T-helper 1 cell (primary cell): ENCODE results near the gene CCL1.

Source experiments
- DNase-seq, 5 donors: peaks; one replicate each; pipeline ENCODE4 v3.0.0-alpha.2; 2012 to 2020
- total RNA-seq, 4 donors: gene quantifications; one replicate each; lab custom pipeline; 2026; lab: John Stamatoyannopoulos, UW

CCL1 gene, protein sequence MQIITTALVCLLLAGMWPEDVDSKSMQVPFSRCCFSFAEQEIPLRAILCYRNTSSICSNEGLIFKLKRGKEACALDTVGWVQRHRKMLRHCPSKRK
- total RNA-seq = 0 reads per million in 4 donors

DNA sequence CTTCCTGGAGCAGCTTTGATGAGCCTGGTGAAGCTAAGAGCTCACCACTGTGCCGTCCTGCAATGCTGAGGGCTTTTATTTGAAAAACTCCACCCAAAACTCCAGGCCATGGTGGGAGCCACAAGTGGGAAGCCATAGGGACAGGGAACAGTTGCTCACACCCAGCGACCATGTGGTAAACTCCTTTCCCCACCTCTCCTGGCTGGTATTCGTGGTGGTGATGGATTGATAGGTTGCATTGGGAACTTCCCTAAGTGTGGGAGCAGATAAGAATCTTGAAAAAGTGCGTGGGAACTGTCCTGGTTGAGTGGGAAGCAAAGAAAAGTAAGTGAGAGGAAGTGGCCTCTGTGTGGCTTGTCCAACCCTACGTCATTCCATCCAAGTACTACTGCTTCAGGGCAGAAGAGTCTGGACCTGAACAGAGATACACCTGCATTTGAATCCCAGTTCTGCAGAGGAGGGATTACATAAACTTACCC lies at the start of gene CCL1:
Gene CCL1 (minus strand): TSS at position 51 of the 479 bp plus-strand sequence. CDS start 72 bp downstream, outside the sequence.
- no peak for DNase-seq

DNA sequence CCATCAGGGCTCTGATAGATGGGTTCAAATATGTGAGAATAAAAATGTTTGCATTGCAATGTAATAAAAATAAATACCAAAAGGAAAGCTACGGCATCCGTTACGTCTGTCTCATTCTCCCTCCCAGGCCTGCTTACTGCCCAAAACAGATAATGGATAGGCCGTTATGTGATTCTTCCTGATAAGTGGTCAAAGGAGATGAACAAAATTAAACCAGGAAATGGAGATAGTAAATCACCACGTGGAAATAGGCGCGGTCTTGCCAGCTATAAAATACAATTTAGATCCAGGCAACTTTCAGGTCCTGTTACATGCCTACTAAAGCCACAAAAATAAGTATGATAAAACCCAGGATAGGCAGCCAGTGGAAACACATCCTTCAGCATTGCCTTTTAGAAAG lies 49.5 kb upstream of the CCL1 start:
- DNase-seq = no peak

DNA sequence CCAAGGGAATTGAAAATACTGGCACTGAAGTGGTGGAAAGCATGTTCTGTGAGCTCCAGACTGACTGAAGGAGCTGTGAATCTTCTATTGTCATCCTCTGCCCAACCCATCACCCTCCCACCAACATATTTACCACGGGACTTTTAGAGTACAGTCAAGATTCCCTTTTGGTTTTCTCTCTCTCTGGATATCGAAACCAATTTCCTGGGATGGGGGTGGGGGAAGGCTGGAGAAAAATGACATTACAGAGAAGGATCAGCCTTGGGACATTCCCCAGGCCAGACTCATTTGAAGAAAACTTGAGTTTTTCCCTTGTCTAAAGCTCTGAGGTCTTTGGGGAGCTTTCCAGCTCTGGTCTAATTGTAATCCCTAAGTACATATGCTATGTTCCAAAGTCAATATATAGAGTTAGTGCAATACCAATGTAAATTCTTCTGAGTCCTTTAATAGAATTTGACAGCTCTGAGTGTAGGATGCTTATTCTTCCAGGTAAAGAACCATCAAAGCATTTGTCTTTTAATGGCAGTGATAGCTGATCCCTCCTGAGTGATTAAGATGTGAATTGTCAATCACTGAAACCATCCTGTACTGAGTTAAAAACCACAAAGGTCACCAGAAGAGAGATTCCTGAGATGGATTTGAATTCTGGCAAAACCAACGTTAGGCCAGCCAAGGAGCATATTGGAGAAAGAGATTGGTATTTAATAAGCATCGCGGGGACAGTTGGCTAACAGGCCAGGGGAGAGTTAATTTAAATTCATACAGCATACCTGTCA lies 48.8 kb upstream of the CCL1 start:
- no peak for DNase-seq

DNA sequence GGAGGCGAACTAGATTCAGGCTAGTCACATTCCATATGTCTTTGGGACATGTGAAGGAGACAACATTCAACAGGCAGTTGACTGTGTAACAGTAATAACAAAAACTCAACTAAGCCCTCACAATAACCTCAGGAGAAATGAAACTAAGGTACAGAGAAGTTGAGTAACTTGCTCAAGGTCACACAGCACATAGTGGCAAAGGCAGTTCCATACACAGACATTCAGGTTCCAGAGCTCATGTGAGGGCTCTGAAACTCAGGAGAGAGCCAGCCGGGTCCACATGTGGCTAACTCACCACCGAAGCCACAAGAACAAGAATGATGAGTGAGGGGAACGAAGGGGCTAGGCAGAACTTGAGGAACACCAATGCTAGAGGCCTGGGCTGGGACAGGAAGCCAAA lies 46.3 kb upstream of the CCL1 start:
- no peak for DNase-seq

DNA sequence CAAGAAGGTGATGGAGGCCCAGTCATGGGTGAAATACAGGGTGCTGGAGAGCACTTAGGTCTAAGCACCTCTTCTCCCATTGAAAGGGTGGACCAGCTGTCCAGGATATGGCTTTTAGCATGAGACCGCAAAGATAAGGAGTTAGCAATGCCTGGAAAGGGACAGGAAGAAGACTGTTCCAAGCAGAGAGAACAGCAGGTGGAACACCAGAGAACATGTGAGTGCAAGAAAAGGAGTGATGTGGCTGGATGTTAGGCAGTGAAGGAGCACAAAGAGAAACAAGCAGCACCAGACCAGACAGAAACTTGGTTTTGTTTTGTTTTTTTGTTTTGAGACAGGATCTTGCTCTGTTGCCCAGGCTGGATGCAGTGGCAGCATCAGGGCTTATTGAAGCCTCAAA lies 45.4 kb upstream of the CCL1 start:
- DNase-seq = no peak

DNA sequence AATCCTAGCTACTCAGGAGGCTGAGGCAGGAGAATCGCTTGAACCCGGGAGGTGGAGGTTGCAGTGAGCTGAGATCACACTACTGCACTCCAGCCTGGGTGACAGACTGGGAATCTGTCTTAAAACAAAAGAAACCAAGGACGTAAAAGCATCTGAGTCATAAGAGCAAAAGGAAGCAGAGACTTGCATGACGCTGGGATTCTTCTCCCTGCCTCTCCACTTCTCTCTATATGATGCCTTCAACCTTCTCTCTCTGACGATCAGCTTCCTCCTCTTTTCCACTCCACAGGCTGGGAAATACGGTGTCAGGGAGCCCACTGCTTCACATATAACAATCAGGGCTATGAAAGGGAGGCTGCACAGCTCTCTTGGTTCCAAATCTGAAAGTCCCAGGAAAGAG lies 43.2 kb upstream of the CCL1 start:
- DNase-seq = no peak

DNA sequence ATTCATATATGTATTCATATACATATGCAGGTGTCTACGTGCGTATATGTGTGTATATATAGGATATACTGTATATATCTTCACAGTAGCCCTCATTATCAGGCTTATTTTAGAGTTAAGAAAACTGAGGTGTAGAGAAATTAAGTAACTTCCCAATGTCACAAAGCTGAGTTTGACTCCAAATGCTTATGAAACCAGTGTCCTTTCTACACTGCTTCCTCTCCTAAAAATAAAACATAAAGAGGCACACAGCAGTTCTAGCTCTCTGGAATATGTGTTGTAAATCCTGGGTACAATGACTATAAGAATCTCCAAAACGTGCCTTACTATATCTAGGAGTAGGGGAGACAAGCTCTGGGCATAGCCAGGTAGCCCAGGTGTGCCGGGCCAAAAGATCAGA lies 40.0 kb upstream of the CCL1 start:
- no peak for DNase-seq

DNA sequence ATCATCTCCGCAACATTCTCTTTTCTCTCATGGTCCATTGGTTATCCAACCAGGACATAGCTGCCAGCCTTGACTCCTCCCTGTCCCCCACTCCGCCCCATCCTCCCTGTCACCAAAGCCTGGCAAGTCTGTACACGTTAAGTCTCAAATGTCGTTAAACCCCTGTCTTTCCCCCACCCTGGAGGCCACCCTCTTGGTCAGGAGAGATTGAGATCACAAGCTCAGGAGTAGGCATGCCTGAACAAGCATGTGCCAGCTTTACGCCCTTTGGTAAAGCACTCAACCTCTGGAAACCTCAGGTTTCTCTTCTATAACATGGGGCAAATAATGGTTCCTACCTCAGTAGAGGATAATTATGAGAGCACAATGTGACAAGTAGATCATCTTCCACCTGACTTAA lies 38.1 kb upstream of the CCL1 start:
- no peak for DNase-seq

DNA sequence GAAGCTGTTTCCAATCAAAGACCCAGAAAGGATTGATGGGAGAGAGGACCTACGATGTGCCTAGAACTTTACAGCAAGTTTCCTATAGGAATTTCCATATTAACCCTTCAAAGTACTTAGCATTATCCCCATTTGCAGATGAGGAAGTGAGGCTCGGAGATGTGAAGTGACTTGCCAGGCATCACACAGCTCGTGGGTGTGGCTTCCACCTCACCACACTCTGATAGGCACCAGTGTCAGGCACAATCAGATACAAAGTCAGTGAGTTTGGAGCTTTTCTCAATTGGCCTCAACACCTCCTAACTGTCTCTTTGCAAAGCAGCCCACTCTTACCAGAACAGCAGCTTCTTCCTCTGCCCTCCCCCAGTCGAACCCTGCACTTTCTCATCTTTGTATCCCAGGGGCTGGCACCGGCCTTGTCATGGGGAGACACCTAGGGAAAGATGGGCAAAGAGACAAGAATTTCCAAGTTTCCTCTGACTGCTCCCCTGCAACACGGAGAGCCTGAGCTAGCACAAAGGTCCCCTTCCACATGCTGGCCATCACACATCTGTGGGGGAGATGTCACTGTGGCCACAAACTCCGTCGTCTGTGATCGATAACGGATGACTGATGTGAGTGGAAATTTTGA lies 37.4 kb upstream of the CCL1 start:
- no peak for DNase-seq

DNA sequence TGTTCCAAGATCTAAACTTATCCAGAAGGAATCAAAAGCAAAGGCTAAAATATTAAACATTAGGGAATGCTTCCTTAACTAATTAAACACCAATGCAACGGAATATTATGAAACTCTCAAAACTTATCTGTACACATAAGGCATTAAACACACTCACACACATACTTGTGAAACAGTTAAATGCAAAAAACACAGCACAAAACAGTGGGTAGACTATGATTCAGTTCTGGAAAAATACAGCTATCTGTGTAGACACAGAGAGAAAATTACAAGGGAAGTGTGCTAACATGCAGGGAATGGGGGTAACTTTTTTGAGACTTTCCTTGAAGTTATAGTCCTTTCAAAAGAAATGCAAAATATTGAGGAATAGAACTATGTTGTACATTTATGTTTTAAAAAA lies 36.7 kb upstream of the CCL1 start:
- no peak for DNase-seq

DNA sequence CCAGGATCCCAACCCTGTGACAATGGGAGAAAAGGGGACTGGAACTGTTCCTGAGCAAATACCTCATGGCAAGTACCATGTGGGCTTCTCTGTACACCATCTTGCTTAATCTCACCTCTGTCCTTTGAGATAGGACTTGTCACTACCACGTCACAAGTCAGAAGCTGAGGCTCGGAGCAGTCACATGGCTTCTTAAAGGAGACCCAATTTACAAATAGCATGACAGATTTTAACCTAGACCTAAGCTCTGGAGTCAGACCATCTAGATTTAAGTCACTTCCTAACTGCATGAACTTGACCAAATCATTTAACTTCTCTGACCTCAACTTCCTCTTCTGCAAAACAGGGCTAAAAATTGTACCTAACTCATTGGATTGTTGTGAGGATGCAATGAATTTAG lies 36.0 kb upstream of the CCL1 start:
- peak in 1 of 5 donors; percentile 42 for DNase-seq

DNA sequence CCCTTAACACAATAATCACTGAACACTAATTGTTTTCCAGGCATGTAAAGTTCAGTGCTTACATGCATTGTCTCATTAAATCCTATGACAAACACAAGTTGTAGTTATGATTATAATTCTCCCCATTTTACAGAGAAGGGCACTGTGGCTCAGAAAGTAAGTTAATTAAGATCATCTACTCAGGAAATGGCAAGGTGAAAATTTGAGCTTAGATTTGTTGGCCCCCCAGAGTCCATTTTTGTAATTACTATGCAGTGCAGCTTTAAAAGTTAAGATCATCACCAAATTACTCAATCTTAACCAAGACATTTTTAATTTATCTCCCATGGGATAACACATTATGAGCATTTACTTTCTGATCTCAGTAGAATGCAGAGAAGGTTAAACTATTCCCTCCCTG lies 34.2 kb upstream of the CCL1 start:
- DNase-seq = no peak

DNA sequence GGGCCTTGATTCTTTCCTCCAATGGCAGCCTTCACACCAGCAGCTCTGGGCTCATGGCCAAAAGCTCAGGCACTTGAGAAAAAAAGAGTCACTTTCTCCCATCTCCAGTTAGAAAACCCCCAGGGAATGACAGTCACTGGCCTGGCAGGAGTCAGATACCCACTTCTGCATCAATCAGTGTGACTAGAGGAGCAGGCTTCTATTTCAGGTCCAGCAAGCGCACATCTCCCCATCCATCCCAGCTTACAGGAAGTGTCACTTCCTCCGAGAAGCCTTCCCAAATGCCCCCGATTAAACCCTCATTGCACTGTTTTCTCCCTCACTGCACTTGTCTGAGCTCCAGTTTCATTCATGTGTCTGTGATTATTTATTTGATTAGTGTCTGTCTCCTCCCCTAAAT lies 30.4 kb upstream of the CCL1 start:
- no peak for DNase-seq

DNA sequence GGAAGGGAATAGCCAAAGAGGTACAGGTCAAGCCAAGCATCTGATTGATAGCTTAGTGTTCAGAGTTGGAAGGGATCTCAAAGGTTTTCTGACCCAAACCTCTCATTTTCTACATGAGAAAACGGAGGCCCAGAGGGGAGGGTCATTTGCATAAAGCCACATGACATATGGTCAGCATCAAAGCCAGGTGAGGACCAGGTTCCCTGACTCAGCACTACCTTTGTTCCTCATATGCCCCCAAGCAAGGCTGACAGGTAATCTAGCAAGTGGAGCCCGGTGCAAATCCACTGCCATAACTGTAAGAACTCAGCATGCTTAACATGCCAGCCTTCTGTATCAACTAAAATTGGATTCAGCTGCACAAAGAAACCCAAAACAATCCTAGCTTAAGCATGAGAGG lies 28.2 kb upstream of the CCL1 start:
- no peak for DNase-seq

DNA sequence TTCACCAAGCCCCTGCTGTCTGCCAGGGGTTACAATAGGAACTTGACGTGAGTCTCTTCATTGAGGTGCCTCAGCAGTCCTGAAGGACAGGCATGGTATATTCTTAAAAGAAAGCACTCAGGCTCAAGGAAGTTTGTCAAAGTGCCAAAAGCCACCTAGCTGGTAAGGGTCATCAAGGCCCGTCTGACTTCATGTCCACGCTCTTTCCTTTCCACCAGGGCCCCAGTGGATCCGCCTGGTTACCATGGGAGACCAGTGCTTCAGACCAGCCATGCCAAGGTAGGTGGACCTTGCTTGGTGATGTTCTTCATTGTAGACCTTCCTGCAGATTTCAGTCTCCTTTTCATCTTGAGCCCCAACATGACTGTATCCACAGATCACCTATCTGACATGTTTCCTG lies 27.6 kb upstream of the CCL1 start:
- DNase-seq = no peak

DNA sequence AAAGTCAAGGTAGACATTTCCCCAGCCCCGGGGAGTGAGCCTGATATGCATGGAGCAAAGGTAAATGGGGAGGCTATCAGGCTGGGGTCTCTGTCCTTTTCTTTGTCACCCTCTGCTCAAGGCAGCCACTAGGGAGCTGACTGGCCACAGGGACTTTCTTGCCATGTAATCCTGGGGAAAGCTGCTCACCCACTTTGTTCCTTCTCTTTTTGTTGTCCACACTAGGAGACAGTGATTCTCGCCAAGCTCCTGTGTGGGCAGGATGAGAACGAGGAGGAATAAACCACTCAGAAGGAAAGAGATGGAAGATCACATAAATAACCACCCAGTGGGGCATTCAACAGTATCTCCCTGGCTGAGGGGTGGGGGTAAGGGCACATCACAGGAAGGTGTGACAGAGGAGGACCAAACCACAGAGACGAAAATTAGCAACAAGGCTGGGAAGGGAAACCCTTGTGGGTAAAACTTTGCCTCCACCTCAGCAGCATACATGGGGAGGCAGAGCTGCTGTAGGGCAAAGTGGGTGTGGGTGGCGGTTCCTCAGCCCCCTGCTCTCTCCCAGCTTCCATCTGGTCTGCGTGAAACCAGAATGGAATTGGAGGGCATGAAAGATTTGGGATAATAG lies 26.2 kb upstream of the CCL1 start:
- DNase-seq = peak in 1 of 5 donors; percentile 48

DNA sequence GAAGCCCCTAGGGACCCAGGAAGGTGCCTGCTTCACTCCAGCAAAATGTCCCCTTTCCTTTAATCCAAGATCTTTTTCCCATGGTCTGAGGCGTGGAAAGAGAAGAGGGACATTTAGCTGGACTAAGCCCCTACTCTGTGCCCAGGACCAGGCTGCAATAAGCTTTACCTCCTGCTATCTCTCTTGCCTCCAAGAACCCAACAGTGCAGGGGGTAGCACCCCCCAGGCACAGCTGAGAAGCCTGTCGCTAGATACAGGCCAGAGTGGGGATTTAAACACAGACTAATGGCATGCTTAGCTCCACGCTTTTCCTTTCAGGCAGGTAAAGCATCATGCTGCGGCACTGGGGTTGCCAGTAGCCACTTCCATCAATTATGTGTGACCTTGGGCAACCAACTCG lies 24.5 kb upstream of the CCL1 start:
- no peak for DNase-seq

DNA sequence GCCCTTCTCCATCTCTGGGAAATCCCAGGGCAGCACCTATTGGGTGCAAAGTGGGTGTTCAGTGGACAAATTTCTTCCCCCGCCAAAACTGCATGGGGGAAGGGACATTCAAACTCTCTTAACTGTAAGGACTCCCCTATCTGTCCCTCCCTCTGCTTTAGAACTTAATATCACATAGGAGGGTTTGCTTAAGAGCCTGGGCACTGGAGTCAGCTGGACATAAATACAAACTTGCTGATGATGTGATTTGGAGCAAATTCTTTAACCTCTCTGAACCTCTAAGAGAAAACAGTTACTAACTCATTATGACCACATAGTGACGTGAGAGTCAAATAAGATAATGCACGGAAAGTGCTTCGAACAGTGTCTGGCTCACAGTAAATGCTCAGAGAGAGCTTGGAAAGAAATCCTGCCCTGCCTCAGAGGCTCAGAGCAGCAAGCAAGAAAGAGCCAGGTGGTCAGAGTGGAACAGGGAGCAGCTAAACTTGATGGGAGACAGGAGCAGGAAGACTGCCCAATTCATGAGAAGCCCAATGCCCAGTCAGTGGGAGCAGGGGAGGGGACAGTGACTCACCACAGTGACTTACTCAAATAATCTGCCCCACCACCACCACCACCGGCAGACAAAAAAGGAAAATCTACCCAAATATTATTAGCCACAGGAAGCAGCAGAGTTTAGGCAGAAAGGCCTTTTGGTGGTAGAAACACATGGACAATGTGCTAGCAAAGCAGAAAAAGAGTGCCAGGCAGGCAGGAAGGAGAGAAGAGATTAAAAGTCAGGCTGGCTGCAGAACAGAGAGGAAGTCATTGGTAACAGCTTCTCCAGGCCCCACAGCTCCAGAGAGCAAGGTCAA lies 23.9 kb upstream of the CCL1 start:
- no peak for DNase-seq

DNA sequence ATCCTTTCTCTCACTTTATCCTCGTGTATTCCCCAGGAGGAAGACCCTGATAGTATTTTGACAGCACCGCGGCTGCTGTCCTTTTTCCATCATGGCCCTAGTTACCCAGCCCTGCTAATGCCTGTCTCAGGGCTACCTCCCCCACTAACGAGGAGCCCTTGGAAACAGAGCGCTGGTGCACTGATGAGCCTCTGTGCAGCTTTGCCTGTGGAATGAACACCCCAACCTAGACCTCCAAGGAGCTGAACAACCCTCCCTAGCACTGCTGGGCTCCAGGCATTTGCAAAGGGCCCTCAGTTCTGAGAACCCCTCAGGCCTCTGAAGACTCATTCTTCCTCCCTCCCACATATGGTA lies 23.3 kb upstream of the CCL1 start:
- no peak for DNase-seq

DNA sequence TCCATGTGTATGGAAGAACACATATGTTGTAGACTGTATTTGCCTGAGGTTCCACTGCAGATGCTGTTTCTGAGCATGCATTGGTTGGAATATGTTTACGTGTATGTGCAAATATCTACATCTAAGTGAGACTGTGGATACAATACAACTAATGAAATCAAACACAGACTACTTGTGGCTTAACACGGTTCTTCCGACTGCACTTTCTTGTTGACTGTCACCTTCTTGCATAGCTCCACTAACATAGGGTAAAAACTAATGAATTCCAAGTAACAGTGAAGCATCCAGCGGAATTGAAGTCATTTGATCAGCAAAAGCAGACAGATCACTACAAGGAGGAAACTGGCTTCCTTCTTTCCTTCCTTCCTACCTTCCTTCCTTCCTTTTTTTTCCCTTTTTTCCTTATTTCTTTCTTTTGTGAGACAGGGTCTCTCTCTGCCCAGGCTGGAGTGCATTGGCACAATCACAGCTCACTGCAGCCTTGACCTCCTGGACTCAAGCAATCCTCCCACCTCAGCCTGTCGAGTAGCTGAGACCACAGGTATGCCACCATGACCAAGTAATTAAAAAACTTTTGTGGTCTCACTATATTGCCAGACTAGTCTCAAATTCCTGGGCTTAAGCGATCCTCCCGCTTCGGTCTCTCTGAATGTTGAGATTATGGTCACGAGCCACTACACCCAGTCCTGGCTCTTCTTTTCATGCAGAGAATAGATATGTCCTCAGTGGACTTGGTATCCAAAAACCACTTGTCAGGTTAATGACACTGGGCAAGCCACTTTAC lies 22.0 kb upstream of the CCL1 start:
- DNase-seq = no peak

DNA sequence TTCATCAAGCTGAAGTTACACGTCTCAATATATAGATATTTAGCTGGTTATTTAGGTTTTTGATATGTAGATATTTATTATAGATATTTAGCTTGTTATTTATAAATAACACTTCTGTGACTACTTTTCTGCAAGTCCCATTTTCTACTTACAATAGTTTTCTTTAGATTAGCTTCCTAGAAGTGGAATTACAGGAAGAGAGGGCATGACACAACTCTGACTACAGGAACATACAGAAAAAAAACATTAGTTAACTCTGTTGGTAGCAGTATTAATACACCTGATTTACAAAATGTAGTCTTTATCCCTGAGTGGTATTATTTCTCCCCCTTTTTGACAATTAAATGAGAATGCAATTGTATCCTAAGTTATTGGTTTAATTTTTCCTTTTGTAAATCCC lies 21.2 kb upstream of the CCL1 start:
- no peak for DNase-seq

DNA sequence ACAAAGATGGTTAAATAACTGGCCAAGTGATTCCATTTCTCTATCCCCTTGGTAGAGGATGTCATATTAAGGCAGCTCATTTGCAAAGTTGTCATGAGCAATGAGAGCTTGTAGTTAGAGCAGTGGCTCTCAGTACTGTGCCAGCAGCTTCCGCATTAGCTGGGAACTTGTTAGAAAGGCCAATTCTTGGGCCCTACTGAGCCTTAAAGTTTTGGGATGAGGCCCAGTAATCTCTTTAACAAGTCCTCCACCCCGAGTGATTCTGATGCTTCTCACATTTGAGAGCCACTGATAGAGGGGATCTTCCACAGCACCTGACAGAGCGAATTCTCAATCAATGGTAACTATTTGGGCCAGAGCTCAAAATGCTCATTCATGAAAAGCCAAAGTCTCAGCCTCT lies 20.2 kb upstream of the CCL1 start:
- DNase-seq = no peak
